Activated naive CD8-positive, alpha-beta T cell treated with anti-CD3 and anti-CD28 coated beads for 36 hours (primary cell): ENCODE data around the gene ATP2B1. TPM values are rescaled to one million over a fixed set of nuclear protein-coding genes. Genes with fewer than 3 reads are reported as not detected.

ENCODE experiments used
- DNase-seq: peaks from one replicate; pipeline ENCODE4 v3.0.0; 2021
- H3K27ac Mint-ChIP-seq: one replicate; pipeline ENCODE4 v1.8.0; 2022; ENCODE audit warnings: mild to moderate bottlenecking, moderate library complexity, mixed read lengths
- H3K27me3 Mint-ChIP-seq: one replicate; pipeline ENCODE4 v1.8.0; 2022; ENCODE audit warnings: mild to moderate bottlenecking, mixed read lengths
- H3K36me3 Mint-ChIP-seq: one replicate; pipeline ENCODE4 v1.8.0; 2021; ENCODE audit warnings: mild to moderate bottlenecking, mixed read lengths
- H3K4me1 Mint-ChIP-seq: one replicate; pipeline ENCODE4 v1.8.0; 2021; ENCODE audit warnings: mixed read lengths
- H3K4me3 Mint-ChIP-seq: one replicate; pipeline ENCODE4 v1.8.0; 2022; ENCODE audit warnings: mild to moderate bottlenecking, moderate library complexity, mixed read lengths
- H3K9me3 Mint-ChIP-seq: one replicate; pipeline ENCODE4 v1.8.0; 2022; ENCODE audit warnings: mixed read lengths
- total RNA-seq, 2 experiments: library from RNA; stranded (reverse); gene quantifications; one replicate each; pipeline ENCODE4 v1.2.3, GENCODE V29; 2021

Gene ATP2B1
- total RNA-seq, 2 experiments from 2014 or later, result 25.7 to 27.7 TPM

DNA sequence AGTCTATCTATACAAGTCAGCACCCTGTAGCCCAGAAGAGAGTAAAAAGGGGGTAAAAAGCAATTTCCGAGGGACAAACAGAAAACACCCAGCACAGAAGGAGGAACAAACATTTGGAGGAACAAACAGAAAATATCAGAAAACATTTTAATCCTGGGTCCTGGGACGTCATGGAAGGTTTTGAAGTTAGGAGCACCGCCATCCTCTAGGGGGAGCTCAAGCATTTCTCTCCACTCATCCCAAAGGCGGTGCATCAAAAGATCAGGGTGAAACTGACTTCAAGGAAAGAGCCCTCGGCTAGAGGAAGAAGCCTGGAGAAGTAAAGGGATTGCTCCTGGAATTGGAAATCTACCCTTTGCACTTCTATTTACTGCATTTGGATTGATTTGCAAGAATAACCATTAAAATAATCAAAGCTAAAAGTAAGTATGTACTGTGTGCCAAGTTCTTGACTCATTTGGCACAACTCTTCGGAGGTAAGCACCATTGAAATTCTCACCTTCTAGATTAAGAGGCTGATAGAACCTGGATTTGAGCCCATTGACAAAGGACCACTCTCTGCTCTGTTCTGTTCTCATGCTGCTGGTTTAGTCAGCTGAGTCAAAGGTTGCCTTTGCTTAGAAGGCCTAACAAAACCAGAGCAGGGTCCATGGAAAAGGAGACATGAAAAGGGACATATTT is 165.6 kb downstream of the ATP2B1 start:
- no peaks in the 10 kb centered on the region for H3K36me3 Mint-ChIP-seq
- H3K4me1 Mint-ChIP-seq, result peaks cover 4% of the 10 kb centered on the region
- no peak overlapping the region for H3K4me3 Mint-ChIP-seq
- no peaks in the 10 kb centered on the region for H3K27me3 Mint-ChIP-seq
- H3K27ac Mint-ChIP-seq, result no peak overlapping the region
- peak; percentile 41 for DNase-seq
- no peaks in the 10 kb centered on the region for H3K9me3 Mint-ChIP-seq

GRCh38 chr12:89542236-89542635 is 166.4 kb downstream of the ATP2B1 start:
- no peak overlapping the region for H3K4me3 Mint-ChIP-seq
- no peak for DNase-seq
- no peak overlapping the region for H3K27ac Mint-ChIP-seq
- no peaks in the 10 kb centered on the region for H3K36me3 Mint-ChIP-seq
- no peaks in the 10 kb centered on the region for H3K9me3 Mint-ChIP-seq
- no peaks in the 10 kb centered on the region for H3K27me3 Mint-ChIP-seq
- H3K4me1 Mint-ChIP-seq, result peaks cover 4% of the 10 kb centered on the region

- no peak for DNase-seq
- no peaks in the 10 kb centered on the region for H3K36me3 Mint-ChIP-seq
- no peaks in the 10 kb centered on the region for H3K9me3 Mint-ChIP-seq
- no peaks in the 10 kb centered on the region for H3K27me3 Mint-ChIP-seq
- no peak overlapping the region for H3K27ac Mint-ChIP-seq
- H3K4me1 Mint-ChIP-seq, result peaks cover 4% of the 10 kb centered on the region
- H3K4me3 Mint-ChIP-seq, result no peak overlapping the region
These were observed 168.1 kb downstream of the ATP2B1 start for GRCh38 chr12:89540586-89540985.

GRCh38 chr12:89539426-89540223 is 169.0 kb downstream of the ATP2B1 start:
- peaks cover 4% of the 10 kb centered on the region for H3K4me1 Mint-ChIP-seq
- no peak for DNase-seq
- H3K27me3 Mint-ChIP-seq, result no peaks in the 10 kb centered on the region
- H3K9me3 Mint-ChIP-seq, result no peaks in the 10 kb centered on the region
- no peak overlapping the region for H3K4me3 Mint-ChIP-seq
- no peaks in the 10 kb centered on the region for H3K36me3 Mint-ChIP-seq
- no peak overlapping the region for H3K27ac Mint-ChIP-seq

DNA sequence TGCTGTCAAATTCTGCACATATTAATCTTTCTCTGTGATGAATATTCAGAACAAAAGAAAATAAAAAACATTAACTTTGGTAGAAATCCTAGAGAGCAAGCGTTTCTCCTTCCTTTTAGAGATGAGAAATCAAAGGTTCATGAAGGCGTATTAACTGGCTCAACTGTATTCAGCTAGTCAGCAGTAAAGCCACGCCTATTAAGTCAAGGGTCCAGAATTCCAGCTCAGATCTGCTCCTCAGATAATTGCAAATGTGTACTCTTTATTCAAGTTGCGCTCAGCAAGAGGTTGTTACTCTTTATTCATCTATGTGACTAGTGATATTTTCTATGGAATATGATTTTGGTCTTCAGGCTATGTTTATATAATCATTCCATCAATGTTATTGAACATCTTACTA is 169.7 kb downstream of the ATP2B1 start:
- no peak overlapping the region for H3K27ac Mint-ChIP-seq
- no peaks in the 10 kb centered on the region for H3K27me3 Mint-ChIP-seq
- no peaks in the 10 kb centered on the region for H3K9me3 Mint-ChIP-seq
- peaks cover 4% of the 10 kb centered on the region for H3K4me1 Mint-ChIP-seq
- no peaks in the 10 kb centered on the region for H3K36me3 Mint-ChIP-seq
- DNase-seq, result no peak
- H3K4me3 Mint-ChIP-seq, result no peak overlapping the region

Other genes with a start within 250 kb of the ATP2B1 start
- gene GALNT4, start 184.0 kb downstream of the ATP2B1 start, total RNA-seq, result 1 to 10 TPM; 5.4 to 5.7 TPM
- 10 to 100 TPM; 18.8 to 19.2 TPM for gene POC1B, start 182.8 kb downstream of the ATP2B1 start, total RNA-seq